H1 (cell line): ENCODE data around the gene PTPA. TPM values are rescaled to one million over a fixed set of nuclear protein-coding genes. Genes with fewer than 3 reads are reported as not detected.

Source experiments
- CTCF ChIA-PET: fragments of 300-600 bp; sonication (Branson Sonifier 250); formaldehyde crosslinking; loops from one replicate; lab custom pipeline; 2021; ENCODE audit not compliant: partially characterized antibody; lab: Charles Lee
- POLR2A ChIA-PET: fragments of 300-600 bp; sonication (Branson Sonifier 250); formaldehyde crosslinking; loops from one replicate; lab custom pipeline; 2021; ENCODE audit warnings: inconsistent platforms; ENCODE audit not compliant: partially characterized antibody; lab: Charles Lee
- DNase-seq, 2 experiments: peaks; one replicate each; pipeline versions ENCODE4 v3.0.0 to v3.0.0-alpha.2; 2010 to 2022; ENCODE audit warnings: low spot score in 2 of 2, low read depth in 1 of 2, mixed read lengths in 1 of 2
- FAIRE-seq: peaks from 2 replicates; lab custom pipeline; 2011; peaks lifted over from hg19 to GRCh38; lab: Jason Lieb, UNC
- H2AFZ ChIP-seq: 2 replicates; pipeline ENCODE4 v1.8.1; 2012; ENCODE audit warnings: low read length, inconsistent platforms
- H2AK5ac ChIP-seq: 2 replicates; pipeline ENCODE4 v1.6.1; 2013; ENCODE audit warnings: low read depth, low read length
- H2BK120ac ChIP-seq: replicated peaks from 2 replicates; pipeline ENCODE3; 2013; ENCODE audit warnings: low read depth, low read length, inconsistent platforms
- H2BK12ac ChIP-seq: 2 replicates; pipeline ENCODE4 v1.6.1; 2013; ENCODE audit warnings: low read depth, low read length
- H2BK15ac ChIP-seq: 2 replicates; pipeline ENCODE4 v1.6.1; 2013; ENCODE audit warnings: low read length
- H2BK20ac ChIP-seq: 2 replicates; pipeline ENCODE4 v1.6.1; 2013; ENCODE audit warnings: low read length
- H2BK5ac ChIP-seq: 2 replicates; pipeline ENCODE4 v1.6.1; 2013; ENCODE audit warnings: low read depth, low read length
- H3K14ac ChIP-seq: 2 replicates; pipeline ENCODE4 v1.6.1; 2013; ENCODE audit warnings: inconsistent platforms; ENCODE audit not compliant: insufficient read length
- H3K18ac ChIP-seq: 2 replicates; pipeline ENCODE4 v1.6.1; 2013; ENCODE audit warnings: low read length; ENCODE audit errors: extremely low read depth
- H3K23ac ChIP-seq: 2 replicates; pipeline ENCODE4 v1.6.1; 2013; ENCODE audit warnings: inconsistent platforms; ENCODE audit not compliant: insufficient read length
- H3K23me2 ChIP-seq: 2 replicates; pipeline ENCODE4 v1.6.1; 2013; ENCODE audit warnings: low read depth, low read length
- H3K27ac ChIP-seq: 2 replicates; pipeline ENCODE4 v1.6.1; 2011; ENCODE audit warnings: low read depth, low read length, inconsistent platforms
- H3K27me3 ChIP-seq, 4 experiments: replicated peaks in 1 of 4; 1 replicate in 1 of 4; 2 replicates in 3 of 4; pipeline versions ENCODE4 v1.6.1 to v1.8.1; 2011 to 2013; ENCODE audit warnings: low read length in 3 of 4, mild to moderate bottlenecking in 3 of 4, inconsistent platforms in 2 of 4, mixed read lengths in 2 of 4, moderate library complexity in 1 of 4; ENCODE audit not compliant: control insufficient read depth in 3 of 4, insufficient read depth in 3 of 4; ENCODE audit errors: extremely low read depth in 1 of 4
- H3K36me3 ChIP-seq, 4 experiments: 2 replicates each; pipeline versions ENCODE4 v1.6.1 to v1.8.1; 2011 to 2013; ENCODE audit warnings: mild to moderate bottlenecking in 4 of 4, low read length in 3 of 4, moderate library complexity in 2 of 4, control low read depth in 1 of 4, inconsistent platforms in 1 of 4; ENCODE audit not compliant: insufficient read depth in 4 of 4, control insufficient read depth in 2 of 4
- H3K4ac ChIP-seq: replicated peaks from 2 replicates; pipeline ENCODE3; 2013; ENCODE audit warnings: low read length, low read depth, mixed read lengths, inconsistent platforms; ENCODE audit not compliant: insufficient read length
- H3K4me1 ChIP-seq, 4 experiments: replicated peaks in 1 of 4; 1 replicate in 1 of 4; 2 replicates in 3 of 4; pipeline versions ENCODE4 v1.6.1 to v1.8.1; 2011 to 2013; ENCODE audit warnings: low read length in 3 of 4, inconsistent platforms in 2 of 4, mixed read lengths in 1 of 4; ENCODE audit not compliant: insufficient read depth in 4 of 4, control insufficient read depth in 3 of 4
- H3K4me2 ChIP-seq, 2 experiments: 2 replicates each; pipeline versions ENCODE4 v1.6.1 to v1.8.1; 2011 to 2013; ENCODE audit warnings: low read depth in 2 of 2, low read length in 2 of 2, control low read depth in 1 of 2, inconsistent platforms in 1 of 2, mild to moderate bottlenecking in 1 of 2; ENCODE audit not compliant: insufficient read depth in 1 of 2
- H3K4me3 ChIP-seq, 4 experiments: fragments of 200-600, 300-600 bp in 1 of 4; sonication (generic), shearing (Covaris generic), sonication (Bioruptor Twin) in 1 of 4; 2 replicates each; pipeline versions ENCODE4 v1.5.1 to v1.8.1; 2011 to 2016; ENCODE audit warnings: low read length in 4 of 4, low read depth in 3 of 4, control low read depth in 2 of 4, inconsistent platforms in 2 of 4, mild to moderate bottlenecking in 2 of 4, mixed read lengths in 1 of 4, moderate library complexity in 1 of 4; ENCODE audit not compliant: insufficient read depth in 2 of 4; ENCODE audit errors: extremely low read depth in 1 of 4
- H3K56ac ChIP-seq: replicated peaks from 2 replicates; pipeline ENCODE3; 2013; ENCODE audit warnings: low read depth, mild to moderate bottlenecking, mixed read lengths, low read length, inconsistent platforms; ENCODE audit not compliant: insufficient read length
- H3K79me1 ChIP-seq: 2 replicates; pipeline ENCODE4 v1.6.1; 2013; ENCODE audit warnings: low read depth, low read length, control low read depth
- H3K79me2 ChIP-seq, 2 experiments: 2 replicates each; pipeline versions ENCODE4 v1.6.1 to v1.8.1; 2012 to 2013; ENCODE audit warnings: low read length in 2 of 2, mild to moderate bottlenecking in 2 of 2, inconsistent platforms in 1 of 2; ENCODE audit not compliant: insufficient read depth in 2 of 2, control insufficient read depth in 1 of 2
- H3K9ac ChIP-seq, 4 experiments: replicated peaks in 1 of 4; 1 replicate in 1 of 4; 2 replicates in 3 of 4; pipeline versions ENCODE4 v1.6.1 to v1.8.1; 2011 to 2013; ENCODE audit warnings: low read depth in 3 of 4, low read length in 3 of 4, control low read depth in 2 of 4, mild to moderate bottlenecking in 2 of 4, moderate library complexity in 2 of 4, inconsistent platforms in 1 of 4; ENCODE audit errors: extremely low read depth in 1 of 4
- H3K9me3 ChIP-seq, 2 experiments: 2 replicates each; pipeline versions ENCODE4 v1.6.1 to v1.8.1; 2012 to 2013; ENCODE audit warnings: mild to moderate bottlenecking in 2 of 2, moderate library complexity in 2 of 2, control low read depth in 1 of 2, inconsistent platforms in 1 of 2, low read depth in 1 of 2, low read length in 1 of 2, mixed read lengths in 1 of 2; ENCODE audit not compliant: insufficient read depth in 2 of 2
- H4K20me1 ChIP-seq, 2 experiments: replicated peaks in 1 of 2; 2 replicates each; pipeline versions ENCODE3 to v1.8.1; 2011 to 2013; ENCODE audit warnings: inconsistent platforms in 2 of 2, low read length in 2 of 2, mild to moderate bottlenecking in 1 of 2; ENCODE audit not compliant: insufficient read depth in 2 of 2, control insufficient read depth in 1 of 2
- H4K5ac ChIP-seq: 2 replicates; pipeline ENCODE4 v1.6.1; 2013; ENCODE audit warnings: low read length, low read depth, mixed read lengths, inconsistent platforms; ENCODE audit not compliant: insufficient read length
- H4K8ac ChIP-seq: 2 replicates; pipeline ENCODE4 v1.8.0; 2013; ENCODE audit warnings: mild to moderate bottlenecking, moderate library complexity, low read length, inconsistent platforms; ENCODE audit not compliant: insufficient read depth; ENCODE audit errors: extremely low read depth
- H4K91ac ChIP-seq: replicated peaks from 2 replicates; pipeline ENCODE3; 2013; ENCODE audit warnings: low read length, mixed read lengths, inconsistent platforms; ENCODE audit not compliant: insufficient read length
- CEBPB ChIP-seq: IDR thresholded peaks from 2 replicates; pipeline ENCODE4 v1.6.1; 2012; ENCODE audit warnings: low read depth, low read length
- CTBP2 ChIP-seq: IDR thresholded peaks from 2 replicates; pipeline ENCODE4 v1.7.0; 2011; ENCODE audit warnings: borderline replicate concordance, mild to moderate bottlenecking, moderate library complexity, mixed read lengths, low read length; ENCODE audit not compliant: insufficient read depth, insufficient read length
- E2F6 ChIP-seq: IDR thresholded peaks from 2 replicates; pipeline ENCODE4 v1.6.1; 2012; ENCODE audit warnings: inconsistent platforms
- EGR1 ChIP-seq: IDR thresholded peaks from 2 replicates; pipeline ENCODE4 v1.6.1; 2011; ENCODE audit warnings: low read depth, low read length, borderline replicate concordance
- EZH2 ChIP-seq: fragments of 200-600 bp; sonication (generic); IDR thresholded peaks from 2 replicates; pipeline ENCODE4 v1.7.1; 2012; ENCODE audit warnings: low read depth, mild to moderate bottlenecking, moderate library complexity, low read length, inconsistent platforms; ENCODE audit not compliant: severe bottlenecking
- HDAC2 ChIP-seq, 2 experiments: fragments of 300-600 bp in 1 of 2; sonication (generic) in 1 of 2; IDR thresholded peaks; 2 replicates each; pipeline ENCODE4 v1.6.1; 2011 to 2012; ENCODE audit warnings: low read depth in 2 of 2, low read length in 2 of 2, mild to moderate bottlenecking in 2 of 2, moderate library complexity in 2 of 2, borderline replicate concordance in 1 of 2, inconsistent platforms in 1 of 2
- HDAC6 ChIP-seq: IDR thresholded peaks from one replicate; pipeline ENCODE4 v1.7.1; 2012; ENCODE audit warnings: low read depth, mild to moderate bottlenecking, inconsistent platforms, low read length, moderate library complexity
- JUND ChIP-seq: IDR thresholded peaks from 2 replicates; pipeline ENCODE4 v1.6.1; 2011; ENCODE audit warnings: mild to moderate bottlenecking, improper control_type of control experiment, low read length
- RFX5 ChIP-seq: IDR thresholded peaks from 2 replicates; pipeline ENCODE4 v1.6.1; 2011; ENCODE audit warnings: low read depth, low read length, improper control_type of control experiment, borderline replicate concordance
- SP4 ChIP-seq: IDR thresholded peaks from 2 replicates; pipeline ENCODE4 v1.6.1; 2012; ENCODE audit warnings: low read length, inconsistent platforms
- TAF7 ChIP-seq: optimal IDR thresholded peaks from 2 replicates; pipeline ENCODE3; 2011; ENCODE audit warnings: low read depth, mild to moderate bottlenecking, inconsistent platforms, low read length, moderate library complexity, borderline replicate concordance
- YY1 ChIP-seq: IDR thresholded peaks from 2 replicates; pipeline ENCODE4 v1.6.1; 2011; ENCODE audit warnings: low read depth, mild to moderate bottlenecking, low read length
- WGBS, 2 experiments: shearing (Covaris generic) in 1 of 2; methylation state at CpG; one replicate each; pipeline versions ENCODE4 v1.1.6 to v1.1.7; 2013 to 2015; ENCODE audit warnings: low lambda C conversion rate in 2 of 2, mixed read lengths in 2 of 2, inconsistent platforms in 1 of 2, low coverage in 1 of 2, missing lambda C conversion rate in 1 of 2; ENCODE audit not compliant: insufficient replicate concordance in 2 of 2, insufficient coverage in 1 of 2, insufficient read length in 1 of 2; ENCODE audit errors: extremely low coverage in 1 of 2, missing lambda C conversion rate in 1 of 2; 5-methylcytosine and 5-hydroxymethylcytosine counted together
- polyA plus RNA-seq, 7 experiments: library from polyadenylated mRNA; depleted of rRNA in 3 of 7; stranded (reverse) in 5 of 7; unstranded in 2 of 7; fragments of >200 nt in 5 of 7; fragments of 200-250 nt in 2 of 7; gene quantifications; 1 replicate in 5 of 7; 2 replicates in 1 of 7; 4 replicates in 1 of 7; pipeline versions ENCODE4 v1.2.1 to v1.2.3, GENCODE V29; 2011 to 2013; ENCODE audit warnings: missing spikeins in 2 of 7, mixed read lengths in 2 of 7
- total RNA-seq: library from RNA; stranded (reverse); fragmentation: NEBNext Ultra II Directional; extraction: Animal tissue kit (Norgen Biotek cat#: 25700); gene quantifications from 2 replicates; pipeline ENCODE4 v1.2.1, GENCODE V29; 2021

Gene PTPA
- total and polyA plus RNA-seq, 2 of the 8 experiments (the other 6 are each of a cell fraction or from before 2014, with no cell fraction given), result 114 to 145 TPM

DNA sequence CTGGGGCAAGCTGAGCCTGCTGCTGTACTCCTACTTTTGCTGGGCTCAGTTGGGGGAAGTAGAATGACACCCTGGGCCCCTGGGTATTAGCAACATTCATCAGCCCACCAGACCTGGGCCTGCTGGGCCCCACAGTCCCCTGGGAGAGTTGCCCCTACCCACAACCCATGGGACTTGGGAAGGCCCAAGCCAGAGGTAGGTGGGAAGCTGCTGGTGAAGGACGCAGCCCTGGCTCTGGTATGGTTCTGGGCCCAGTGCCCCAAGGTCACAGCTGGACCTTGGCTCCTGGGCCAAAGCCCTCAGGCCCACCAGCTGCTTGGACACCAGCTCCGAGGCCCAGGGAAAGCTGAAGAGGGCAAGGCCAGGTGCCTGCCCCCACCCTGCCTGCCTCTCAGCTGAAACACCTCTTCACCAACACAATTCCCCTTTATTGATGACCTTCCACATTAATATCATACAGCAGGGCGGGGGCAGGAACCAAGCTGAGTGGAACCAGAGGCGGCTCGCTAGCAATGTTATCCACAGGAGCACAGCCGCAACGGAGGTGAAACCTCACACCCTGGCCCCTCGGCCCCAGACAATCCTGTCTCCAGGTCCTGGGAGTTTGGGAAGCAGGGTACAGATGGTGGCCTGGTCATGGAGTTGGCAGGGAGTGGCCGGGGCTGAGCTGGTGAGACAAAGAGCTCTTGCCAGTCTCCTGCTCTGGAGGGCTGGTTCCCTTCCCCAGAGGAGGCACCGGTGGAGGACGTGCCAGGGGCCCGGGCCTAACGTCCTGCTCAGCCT is 16.6 kb upstream of the PTPA start:
- Histone ChIP-seq H3K27me3 (no peaks in the 10 kb centered on the region), H4K20me1 (no peaks in the 10 kb centered on the region), H3K27ac (no peak overlapping the region), H3K4me1 (no peaks in the 10 kb centered on the region), H3K9ac (no peak overlapping the region), H3K4me2 (no peak overlapping the region), H2BK12ac (no peak overlapping the region), H4K91ac (no peak overlapping the region), H2BK20ac (no peak overlapping the region), H2BK5ac (no peak overlapping the region), H2BK120ac (no peak overlapping the region), H3K14ac (no peak overlapping the region), H3K56ac (no peak overlapping the region), H3K79me2 (no peaks in the 10 kb centered on the region), H4K5ac (no peak overlapping the region), H3K79me1 (no peaks in the 10 kb centered on the region), H3K23ac (no peak overlapping the region), H2BK15ac (no peak overlapping the region), H4K8ac (no peak overlapping the region), H3K23me2 (no peaks in the 10 kb centered on the region), H3K4me3 (no peak overlapping the region), H3K4ac (no peak overlapping the region), H2AFZ (no peak overlapping the region), H2AK5ac (no peak overlapping the region), H3K36me3 (peaks cover 3 to 9% (median 3%) of the 10 kb centered on the region in 4 experiments; a peak in 6 of 8 replicates), H3K9me3 (no peaks in the 10 kb centered on the region), H3K18ac (no peak overlapping the region)
- FAIRE-seq (no peak), DNase-seq (no peak)
- CTCF ChIA-PET, result interaction anchor here (1.2 to 2.6 kb wide), 6 partner anchors 9 to 89 kb away, joined by 3 to 12 read pairs (median 4); no protein-coding TSS in a partner anchor
- POLR2A ChIA-PET, result interaction anchor here (0.6 to 4.8 kb wide), 5 partner anchors 9 to 62 kb away, joined by 3 to 27 read pairs (median 5); partner anchors contain the start of genes DOLPP1 and PTPA
- WGBS, 2 experiments, result 95% methylated on average over 13 of the region's 13 CpGs; no CpG with 5 or more reads in 1 of the 2 experiments
- no peak for TF ChIP-seq E2F6
- TF ChIP-seq RFX5, result no peak
- TF ChIP-seq YY1, result no peak
- TF ChIP-seq HDAC2 (IDR thresholded peaks at IDR 0.05; ENCODE audit: borderline replicate concordance in 1 of 2, low read depth in 2 of 2, low read length in 2 of 2), result no peak
- no peak for TF ChIP-seq EGR1
- no peak for TF ChIP-seq CTBP2
- no peak for TF ChIP-seq HDAC6
- TF ChIP-seq CEBPB, result no peak
- no peak for TF ChIP-seq SP4
- no peak for TF ChIP-seq TAF7
- TF ChIP-seq JUND, result no peak
- no peak for TF ChIP-seq EZH2
